COLO668 (cell line): ENCODE measurements around the gene CGREF1.

Experiments
- DNase-seq: peaks from one replicate; lab custom pipeline; 2025; ENCODE audit not compliant: unreplicated experiment; lab: John Stamatoyannopoulos, UW

CGREF1 gene

GRCh38 chr2:27074738-27075565, 44.0 kb downstream of the CGREF1 start:
- peak; percentile 66 for DNase-seq

DNA sequence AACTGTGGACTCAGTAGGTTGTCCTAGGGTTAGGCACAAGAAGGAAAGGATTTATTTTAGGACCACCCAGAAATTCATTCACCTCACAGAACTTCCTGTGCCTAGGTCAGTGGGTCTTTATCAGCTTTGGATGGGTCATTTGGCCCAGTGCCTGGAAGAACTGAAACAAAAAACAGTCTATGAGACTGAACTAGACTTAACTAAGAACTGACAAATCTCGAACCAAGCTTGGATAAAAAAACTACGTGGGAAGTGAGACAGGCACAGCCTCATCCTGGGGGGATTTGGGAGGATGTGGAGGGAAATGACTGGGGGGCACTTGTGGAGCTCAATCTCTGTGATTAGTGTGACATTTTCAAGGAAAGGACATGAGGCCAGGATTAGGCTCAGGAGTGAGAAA, 45.1 kb downstream of the CGREF1 start:
- no peak for DNase-seq

DNA sequence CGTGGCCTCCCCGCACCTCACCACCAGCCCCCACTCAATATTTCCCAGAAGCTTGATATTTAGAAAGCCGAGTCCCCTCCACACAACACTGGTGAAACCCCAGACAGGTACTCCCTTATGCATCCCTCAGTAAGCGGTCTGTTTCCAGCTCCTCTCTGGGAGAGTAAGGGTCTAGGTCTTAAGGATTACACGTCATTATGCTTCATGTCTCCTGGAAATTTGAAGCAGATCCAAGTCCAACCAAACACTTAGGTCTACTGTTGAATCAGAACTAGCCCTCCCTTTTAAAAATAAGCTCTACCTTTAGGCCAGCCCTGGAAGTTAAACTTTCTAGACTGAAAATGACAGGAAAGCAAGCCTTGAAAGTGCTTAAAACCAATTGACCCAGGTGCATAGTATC, 46.0 kb downstream of the CGREF1 start:
- no peak for DNase-seq

GRCh38 chr2:27071990-27072830, 46.7 kb downstream of the CGREF1 start:
- no peak for DNase-seq

- peak; percentile 96 for DNase-seq
Measured at GRCh38 chr2:27071277-27071989, 47.5 kb downstream of the CGREF1 start, which contains the start of gene OST4. Gene OST4, minus strand, starts transcription at chr2:27071654.

GRCh38 chr2:27070653-27071276, 48.2 kb downstream of the CGREF1 start:
- DNase-seq = no peak

DNA sequence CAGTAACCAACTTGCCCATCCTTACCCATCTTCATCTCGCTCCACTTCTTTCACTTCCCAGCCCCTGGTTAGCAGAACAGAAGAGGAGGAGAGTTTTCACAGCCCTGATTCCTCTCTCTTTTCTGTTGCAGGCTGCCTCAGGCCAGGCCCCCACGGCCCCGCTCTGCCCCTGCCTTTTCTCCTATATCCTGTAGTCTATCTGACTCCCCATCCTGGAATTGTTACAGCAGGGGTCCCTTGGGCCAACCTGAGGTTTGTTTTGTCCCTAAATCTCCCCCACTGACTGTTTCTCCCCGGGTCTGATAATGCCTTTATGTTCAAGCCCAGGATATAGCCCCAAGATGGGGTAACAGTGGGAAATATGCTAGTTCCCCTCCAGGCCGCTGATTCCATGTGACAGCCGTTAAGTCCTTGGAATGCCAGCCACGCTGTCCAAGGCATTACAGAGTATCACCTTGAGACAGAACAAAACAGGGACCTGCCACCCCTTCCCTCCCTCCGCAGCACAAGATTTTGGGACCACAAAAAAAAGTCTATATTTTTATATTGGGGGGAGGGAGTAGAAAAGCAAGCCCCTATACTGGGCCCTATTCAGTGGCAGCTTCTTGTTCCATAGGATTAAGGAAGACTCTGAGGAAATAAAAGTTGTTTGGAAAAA, 48.8 kb downstream of the CGREF1 start:
- DNase-seq = no peak

DNA sequence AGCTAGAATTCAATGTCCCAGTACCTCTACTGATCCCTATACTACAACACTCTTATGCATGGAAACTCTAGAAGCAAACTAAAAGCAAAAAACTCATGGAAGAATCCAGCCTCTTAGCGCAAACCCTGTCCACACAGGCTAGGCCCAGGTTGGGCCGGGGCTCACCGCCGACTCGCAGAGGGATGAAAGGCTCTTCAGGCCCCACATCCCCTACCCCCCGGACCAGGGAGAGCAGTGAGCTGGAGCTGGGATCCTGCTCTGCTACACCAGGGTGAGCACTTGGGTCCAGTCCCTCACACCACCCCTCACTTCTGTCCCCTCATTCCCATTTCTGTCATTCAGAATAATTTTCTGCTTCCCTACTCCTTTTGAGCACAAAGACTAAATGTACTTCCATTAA, 49.5 kb downstream of the CGREF1 start:
- DNase-seq = no peak

- no peak for DNase-seq
Measured at GRCh38 chr2:27067385-27067784, 51.5 kb downstream of the CGREF1 start.

GRCh38 chr2:27065128-27065527, 53.8 kb downstream of the CGREF1 start:
- no peak for DNase-seq

GRCh38 chr2:27060323-27060722, 58.6 kb downstream of the CGREF1 start:
- no peak for DNase-seq

DNA sequence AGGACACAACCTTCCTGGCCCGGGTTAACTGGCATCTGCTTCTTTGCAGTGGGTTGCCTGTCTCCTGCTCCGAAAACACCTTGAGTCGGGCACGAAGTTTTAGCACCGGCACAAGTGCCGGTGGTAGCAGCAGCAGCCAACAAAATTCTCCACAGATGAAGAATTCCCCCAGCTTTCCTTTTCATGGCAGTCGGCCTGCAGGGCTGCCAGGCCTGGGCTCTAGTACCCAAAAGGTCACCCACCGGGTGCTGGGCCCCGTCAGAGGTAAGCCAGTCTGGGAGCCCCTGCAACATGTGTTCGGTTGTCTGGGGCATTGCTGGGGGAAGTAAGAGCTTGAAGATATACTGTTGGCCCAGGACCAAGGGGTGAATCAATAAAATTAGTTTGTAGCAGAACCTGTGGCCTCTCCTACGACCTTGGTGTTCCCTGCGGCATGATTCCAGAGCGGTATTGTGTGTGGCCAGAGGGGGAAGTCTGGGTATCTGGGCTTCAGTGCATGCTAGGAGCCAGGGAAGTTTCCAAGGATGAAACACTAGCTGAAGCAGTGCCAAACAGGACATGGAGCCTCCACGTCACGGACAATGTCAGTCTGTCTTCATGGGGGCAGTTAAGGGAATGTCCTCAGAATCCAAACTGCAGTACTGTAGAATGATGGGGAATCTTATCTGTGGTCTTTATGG, 59.6 kb downstream of the CGREF1 start:
- no peak for DNase-seq

- DNase-seq = no peak
Measured at GRCh38 chr2:27058210-27058609, 60.7 kb downstream of the CGREF1 start.

- no peak for DNase-seq
Measured at GRCh38 chr2:27057184-27057583, 61.7 kb downstream of the CGREF1 start.

- no peak for DNase-seq
Measured at GRCh38 chr2:27054721-27055120, 64.2 kb downstream of the CGREF1 start.

DNA sequence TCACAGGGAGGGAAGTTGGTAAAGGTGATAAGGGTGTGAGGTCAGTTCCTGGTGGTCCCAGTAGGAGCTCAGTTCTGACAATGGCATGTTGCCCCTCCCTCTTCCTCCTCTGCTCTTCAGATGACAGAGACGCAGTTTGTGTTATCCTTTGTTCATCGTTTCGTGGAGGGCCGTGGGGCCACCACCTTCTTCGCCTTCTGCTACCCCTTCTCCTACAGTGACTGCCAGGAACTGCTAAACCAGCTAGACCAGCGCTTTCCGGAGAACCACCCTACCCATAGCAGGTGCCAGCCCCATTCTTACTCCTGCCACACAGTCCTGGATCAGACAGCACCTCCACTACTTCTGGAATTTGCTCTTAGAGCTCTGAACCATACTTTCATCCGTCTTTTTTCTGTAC, 65.2 kb downstream of the CGREF1 start:
- DNase-seq = no peak

- no peak for DNase-seq
Measured at GRCh38 chr2:27053321-27053720, 65.6 kb downstream of the CGREF1 start.

GRCh38 chr2:27051902-27052645, 66.9 kb downstream of the CGREF1 start:
- DNase-seq = peak; percentile 40
